WTC11 (cell line): ENCODE data around the gene PITPNC1. TPM values are rescaled to one million over a fixed set of nuclear protein-coding genes. Genes with fewer than 3 reads are reported as not detected.

ENCODE experiments used
- ATAC-seq: fragments of 200-7000 bp; cut with Tn5 transposase; 2 replicates; pipeline ENCODE4 v1.10.0; 2021; ENCODE audit warnings: mild to moderate bottlenecking, moderate library complexity
- CTCF ChIA-PET: fragments of 300-600 bp; sonication (Branson Sonifier 250); formaldehyde crosslinking; loops from one replicate; lab custom pipeline; 2021; ENCODE audit warnings: antibody characterized with exemption; lab: Charles Lee
- POLR2A ChIA-PET: fragments of 350-600 bp; sonication (Branson Sonifier 250); formaldehyde crosslinking; loops from one replicate; lab custom pipeline; 2021; ENCODE audit warnings: antibody characterized with exemption; lab: Charles Lee
- DNase-seq: peaks from one replicate; pipeline ENCODE4 v3.0.0; 2021; ENCODE audit warnings: low spot score
- H3K27ac Mint-ChIP-seq: 2 replicates; pipeline ENCODE4 v1.8.0; 2021; ENCODE audit warnings: mixed read lengths
- H3K27me3 Mint-ChIP-seq: 2 replicates; pipeline ENCODE4 v1.8.0; 2021; ENCODE audit warnings: low read depth, mild to moderate bottlenecking, moderate library complexity, mixed read lengths
- H3K36me3 Mint-ChIP-seq: 2 replicates; pipeline ENCODE4 v1.8.0; 2021; ENCODE audit warnings: mixed read lengths
- H3K4me1 Mint-ChIP-seq: 2 replicates; pipeline ENCODE4 v1.8.0; 2022; ENCODE audit warnings: mixed read lengths
- H3K4me3 Mint-ChIP-seq: 2 replicates; pipeline ENCODE4 v1.8.0; 2021; ENCODE audit warnings: mild to moderate bottlenecking, moderate library complexity, mixed read lengths
- H3K9me3 Mint-ChIP-seq: 2 replicates; pipeline ENCODE4 v1.8.0; 2021; ENCODE audit warnings: mixed read lengths
- ATF3 ChIP-seq: sonication (generic); formaldehyde crosslinking; conservative IDR thresholded peaks from 2 replicates; pipeline ENCODE4 v1.8.1; 2022; ENCODE audit warnings: mild to moderate bottlenecking, missing genetic modification reagents
- CBFB ChIP-seq: sonication (generic); formaldehyde crosslinking; IDR thresholded peaks from 2 replicates; pipeline ENCODE4 v1.8.1; 2022; ENCODE audit warnings: mild to moderate bottlenecking, low read depth, missing genetic modification reagents
- CDX4 ChIP-seq: fragments of 250-450 bp; sonication (Bioruptor Pico); IDR thresholded peaks from 2 replicates; pipeline ENCODE4 v1.9.0; 2021; ENCODE audit warnings: moderate library complexity, mild to moderate bottlenecking, inconsistent platforms, borderline replicate concordance
- CREM ChIP-seq: sonication (generic); formaldehyde crosslinking; IDR thresholded peaks from 2 replicates; pipeline ENCODE4 v1.8.1; 2022; ENCODE audit warnings: mild to moderate bottlenecking, missing genetic modification reagents, moderate library complexity
- E2F5 ChIP-seq: sonication (generic); formaldehyde crosslinking; IDR thresholded peaks from 2 replicates; pipeline ENCODE4 v1.8.1; 2022; ENCODE audit warnings: mild to moderate bottlenecking, moderate library complexity, missing genetic modification reagents
- ELF4 ChIP-seq: sonication (generic); formaldehyde crosslinking; IDR thresholded peaks from 2 replicates; pipeline ENCODE4 v1.8.1; 2022; ENCODE audit warnings: low read depth, mild to moderate bottlenecking, moderate library complexity, missing genetic modification reagents
- EMX1 ChIP-seq: fragments of 250-450 bp; sonication (Bioruptor Pico); IDR thresholded peaks from 2 replicates; pipeline ENCODE4 v1.8.0; 2021; ENCODE audit warnings: mild to moderate bottlenecking
- FOXP1 ChIP-seq: sonication (generic); formaldehyde crosslinking; IDR thresholded peaks from 2 replicates; pipeline ENCODE4 v1.8.0; 2022; ENCODE audit warnings: missing genetic modification reagents, mild to moderate bottlenecking, moderate library complexity, borderline replicate concordance
- GRHL2 ChIP-seq: fragments of 250-450 bp; sonication (Bioruptor Pico); IDR thresholded peaks from 2 replicates; pipeline ENCODE4 v1.8.0; 2022; ENCODE audit warnings: mild to moderate bottlenecking, moderate library complexity; ENCODE audit not compliant: insufficient replicate concordance, severe bottlenecking
- PREB ChIP-seq: sonication (generic); formaldehyde crosslinking; IDR thresholded peaks from 2 replicates; pipeline ENCODE4 v1.8.1; 2022; ENCODE audit warnings: mild to moderate bottlenecking, missing genetic modification reagents, moderate library complexity, borderline replicate concordance
- TEAD1 ChIP-seq: sonication (generic); formaldehyde crosslinking; IDR thresholded peaks from 2 replicates; pipeline ENCODE4 v1.8.0; 2022; ENCODE audit warnings: mild to moderate bottlenecking, missing genetic modification reagents
- ZNF219 ChIP-seq: sonication (generic); formaldehyde crosslinking; IDR thresholded peaks from 2 replicates; pipeline ENCODE4 v1.8.0; 2023; ENCODE audit warnings: missing genetic modification reagents, mild to moderate bottlenecking, borderline replicate concordance
- ZNF416 ChIP-seq: fragments of 250-450 bp; sonication (Bioruptor Pico); IDR thresholded peaks from 2 replicates; pipeline ENCODE4 v1.9.0; 2021; ENCODE audit warnings: mild to moderate bottlenecking, inconsistent platforms
- ZNF671 ChIP-seq: fragments of 250-450 bp; sonication (Bioruptor Pico); IDR thresholded peaks from 2 replicates; pipeline ENCODE4 v1.8.0; 2021; ENCODE audit warnings: mild to moderate bottlenecking
- total RNA-seq: library from RNA; stranded (reverse); gene quantifications from 3 replicates; pipeline ENCODE4 v1.2.3, GENCODE V29; 2021
- TF ChIP-seq, protein P1 (sequence below): sonication (generic); formaldehyde crosslinking; IDR thresholded peaks from 2 replicates; pipeline ENCODE4 v1.8.1; 2023; ENCODE audit warnings: mild to moderate bottlenecking, missing genetic modification reagents
- TF ChIP-seq, protein P2 (sequence below): sonication (generic); formaldehyde crosslinking; IDR thresholded peaks from 2 replicates; pipeline ENCODE4 v1.8.1; 2023; ENCODE audit warnings: mild to moderate bottlenecking, missing genetic modification reagents, borderline replicate concordance
- TF ChIP-seq, protein P3 (sequence below): sonication (generic); formaldehyde crosslinking; IDR thresholded peaks from 2 replicates; pipeline ENCODE4 v1.8.1; 2023; ENCODE audit warnings: mild to moderate bottlenecking, missing genetic modification reagents, moderate library complexity
- TF ChIP-seq, protein P4 (sequence below): fragments of 250-450 bp; sonication (Bioruptor Pico); conservative IDR thresholded peaks from 2 replicates; pipeline ENCODE4 v1.9.0; 2021; ENCODE audit warnings: mild to moderate bottlenecking

PITPNC1 gene
- total RNA-seq, 1 experiment from 2014 or later: 39.8 TPM

GRCh38 chr17:67412032-67412431, 35.0 kb downstream of the PITPNC1 start:
- TF ChIP-seq ELF4: no peak
- no peak for TF ChIP-seq CBFB (CRISPR knock-in tag)
- no peak for TF ChIP-seq TEAD1 (CRISPR knock-in tag)
- no peak for TF ChIP-seq ZNF416 (CRISPR knock-in tag)
- TF ChIP-seq, protein P1, sequence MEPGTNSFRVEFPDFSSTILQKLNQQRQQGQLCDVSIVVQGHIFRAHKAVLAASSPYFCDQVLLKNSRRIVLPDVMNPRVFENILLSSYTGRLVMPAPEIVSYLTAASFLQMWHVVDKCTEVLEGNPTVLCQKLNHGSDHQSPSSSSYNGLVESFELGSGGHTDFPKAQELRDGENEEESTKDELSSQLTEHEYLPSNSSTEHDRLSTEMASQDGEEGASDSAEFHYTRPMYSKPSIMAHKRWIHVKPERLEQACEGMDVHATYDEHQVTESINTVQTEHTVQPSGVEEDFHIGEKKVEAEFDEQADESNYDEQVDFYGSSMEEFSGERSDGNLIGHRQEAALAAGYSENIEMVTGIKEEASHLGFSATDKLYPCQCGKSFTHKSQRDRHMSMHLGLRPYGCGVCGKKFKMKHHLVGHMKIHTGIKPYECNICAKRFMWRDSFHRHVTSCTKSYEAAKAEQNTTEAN (CRISPR knock-in tag): no peak
- no peak for TF ChIP-seq CDX4 (CRISPR knock-in tag)
- no peak for TF ChIP-seq ATF3 (CRISPR knock-in tag)
- TF ChIP-seq, protein P2, sequence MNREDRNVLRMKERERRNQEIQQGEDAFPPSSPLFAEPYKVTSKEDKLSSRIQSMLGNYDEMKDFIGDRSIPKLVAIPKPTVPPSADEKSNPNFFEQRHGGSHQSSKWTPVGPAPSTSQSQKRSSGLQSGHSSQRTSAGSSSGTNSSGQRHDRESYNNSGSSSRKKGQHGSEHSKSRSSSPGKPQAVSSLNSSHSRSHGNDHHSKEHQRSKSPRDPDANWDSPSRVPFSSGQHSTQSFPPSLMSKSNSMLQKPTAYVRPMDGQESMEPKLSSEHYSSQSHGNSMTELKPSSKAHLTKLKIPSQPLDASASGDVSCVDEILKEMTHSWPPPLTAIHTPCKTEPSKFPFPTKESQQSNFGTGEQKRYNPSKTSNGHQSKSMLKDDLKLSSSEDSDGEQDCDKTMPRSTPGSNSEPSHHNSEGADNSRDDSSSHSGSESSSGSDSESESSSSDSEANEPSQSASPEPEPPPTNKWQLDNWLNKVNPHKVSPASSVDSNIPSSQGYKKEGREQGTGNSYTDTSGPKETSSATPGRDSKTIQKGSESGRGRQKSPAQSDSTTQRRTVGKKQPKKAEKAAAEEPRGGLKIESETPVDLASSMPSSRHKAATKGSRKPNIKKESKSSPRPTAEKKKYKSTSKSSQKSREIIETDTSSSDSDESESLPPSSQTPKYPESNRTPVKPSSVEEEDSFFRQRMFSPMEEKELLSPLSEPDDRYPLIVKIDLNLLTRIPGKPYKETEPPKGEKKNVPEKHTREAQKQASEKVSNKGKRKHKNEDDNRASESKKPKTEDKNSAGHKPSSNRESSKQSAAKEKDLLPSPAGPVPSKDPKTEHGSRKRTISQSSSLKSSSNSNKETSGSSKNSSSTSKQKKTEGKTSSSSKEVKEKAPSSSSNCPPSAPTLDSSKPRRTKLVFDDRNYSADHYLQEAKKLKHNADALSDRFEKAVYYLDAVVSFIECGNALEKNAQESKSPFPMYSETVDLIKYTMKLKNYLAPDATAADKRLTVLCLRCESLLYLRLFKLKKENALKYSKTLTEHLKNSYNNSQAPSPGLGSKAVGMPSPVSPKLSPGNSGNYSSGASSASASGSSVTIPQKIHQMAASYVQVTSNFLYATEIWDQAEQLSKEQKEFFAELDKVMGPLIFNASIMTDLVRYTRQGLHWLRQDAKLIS (CRISPR knock-in tag): no peak
- TF ChIP-seq CREM (CRISPR knock-in tag): no peak
- no peak for TF ChIP-seq E2F5 (CRISPR knock-in tag)
- TF ChIP-seq GRHL2 (CRISPR knock-in tag): no peak
- no peak for TF ChIP-seq FOXP1 (CRISPR knock-in tag)
- TF ChIP-seq PREB (CRISPR knock-in tag): no peak
- no peak for TF ChIP-seq ZNF671 (CRISPR knock-in tag)
- no peaks in the 10 kb centered on the region for H3K27me3 Mint-ChIP-seq
- H3K27ac Mint-ChIP-seq: no peak overlapping the region
- POLR2A ChIA-PET: no interaction called here
- H3K4me3 Mint-ChIP-seq: no peak overlapping the region
- H3K4me1 Mint-ChIP-seq: peaks cover 4% of the 10 kb centered on the region
- H3K36me3 Mint-ChIP-seq: peaks cover 15% of the 10 kb centered on the region
- H3K9me3 Mint-ChIP-seq: peaks cover 17% of the 10 kb centered on the region
- ATAC-seq: no peak
- CTCF ChIA-PET: no interaction called here
- DNase-seq: no peak

DNA sequence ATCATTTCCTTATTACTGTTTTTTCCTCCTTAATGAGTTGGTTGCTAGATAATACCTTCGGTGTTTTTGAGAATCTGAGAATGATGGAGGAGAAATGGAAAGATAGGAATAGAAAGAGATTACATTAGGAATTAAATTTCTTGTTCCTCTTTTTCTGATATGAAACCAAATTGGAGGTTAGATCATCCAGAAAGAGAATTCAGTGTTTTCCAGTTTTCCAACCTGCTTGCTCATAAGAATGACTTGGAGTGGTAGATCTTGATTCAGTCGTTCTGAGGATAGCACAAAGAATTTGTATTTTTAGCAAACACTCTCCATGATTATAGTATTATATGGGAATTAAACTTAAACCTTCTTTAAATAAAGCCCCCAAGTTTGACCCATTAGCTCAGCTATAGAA, 35.9 kb downstream of the PITPNC1 start:
- H3K27ac Mint-ChIP-seq: no peak overlapping the region
- no peaks in the 10 kb centered on the region for H3K27me3 Mint-ChIP-seq
- peaks cover 4% of the 10 kb centered on the region; the same call in 1 of the 2 replicates for H3K4me1 Mint-ChIP-seq
- peaks cover 17% of the 10 kb centered on the region for H3K9me3 Mint-ChIP-seq
- H3K36me3 Mint-ChIP-seq: peaks cover 15% of the 10 kb centered on the region
- ChIA-PET CTCF (no interaction called here), POLR2A (no interaction called here)
- DNase-seq (no peak), ATAC-seq (no peak)
- no peak overlapping the region for H3K4me3 Mint-ChIP-seq
- TF ChIP-seq PREB (CRISPR knock-in tag) (no peak), EMX1 (CRISPR knock-in tag) (no peak), ATF3 (CRISPR knock-in tag) (no peak), ZNF219 (CRISPR knock-in tag) (no peak)
- TF ChIP-seq, protein P3, sequence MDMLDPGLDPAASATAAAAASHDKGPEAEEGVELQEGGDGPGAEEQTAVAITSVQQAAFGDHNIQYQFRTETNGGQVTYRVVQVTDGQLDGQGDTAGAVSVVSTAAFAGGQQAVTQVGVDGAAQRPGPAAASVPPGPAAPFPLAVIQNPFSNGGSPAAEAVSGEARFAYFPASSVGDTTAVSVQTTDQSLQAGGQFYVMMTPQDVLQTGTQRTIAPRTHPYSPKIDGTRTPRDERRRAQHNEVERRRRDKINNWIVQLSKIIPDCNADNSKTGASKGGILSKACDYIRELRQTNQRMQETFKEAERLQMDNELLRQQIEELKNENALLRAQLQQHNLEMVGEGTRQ (CRISPR knock-in tag): no peak
- TF ChIP-seq, protein P4, sequence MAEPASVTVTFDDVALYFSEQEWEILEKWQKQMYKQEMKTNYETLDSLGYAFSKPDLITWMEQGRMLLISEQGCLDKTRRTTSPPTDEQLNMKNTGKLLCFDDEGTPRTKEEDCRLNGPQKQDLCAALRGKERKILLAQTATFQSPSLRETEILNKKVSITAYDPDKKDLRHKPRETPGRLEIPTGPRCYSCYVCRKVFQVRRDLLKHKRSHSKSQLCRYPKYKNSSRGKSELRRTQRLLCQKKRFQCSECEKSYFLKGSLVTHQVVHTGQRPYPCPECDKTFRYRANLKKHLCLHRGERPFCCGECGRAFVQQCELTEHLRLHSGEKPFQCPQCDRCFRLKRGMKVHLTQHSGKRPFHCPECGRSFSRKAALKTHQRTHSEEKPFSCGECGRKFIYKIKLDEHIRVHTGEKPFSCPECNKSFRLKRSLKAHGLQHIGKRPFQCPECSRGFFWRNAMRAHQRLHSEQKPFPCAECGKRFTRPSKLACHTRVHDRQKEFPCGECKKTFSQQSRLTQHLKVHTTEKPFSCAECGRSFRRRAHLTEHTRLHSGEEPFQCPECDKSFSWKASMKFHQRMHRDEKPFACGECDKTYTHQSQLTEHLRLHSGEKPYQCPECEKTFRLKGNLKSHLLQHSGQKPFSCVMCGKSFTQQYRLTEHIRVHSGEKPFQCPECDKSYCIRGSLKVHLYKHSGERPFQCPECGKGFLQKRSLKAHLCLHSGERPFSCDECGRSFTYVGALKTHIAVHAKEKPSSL (CRISPR knock-in tag): no peak
